HL-60/S4 treated with retinoic acid at 250 ng/mL for 4 days and 3 days (cell line): ENCODE results near the gene CYP2A6.
"Not testable (repeated sequence)": the region's sequence is repeated elsewhere in the genome, so short reads cannot be mapped to it uniquely, and the experiment has no call there.

Experiments used
- in situ Hi-C: fragments of 300-500 bp; cut with MboI; formaldehyde crosslinking; loops from 2 replicates; pipeline ENCODE4 v1.7.0; 2022; ENCODE audit warnings: low sequenced_read_pairs

Gene CYP2A6

GRCh38 chr19:40846722-40847121 is 3.5 kb downstream of the CYP2A6 start:
- in situ Hi-C loops, result not testable (repeated sequence)

- in situ Hi-C loops, result not testable (repeated sequence)
These were observed 6.6 kb downstream of the CYP2A6 start for GRCh38 chr19:40843653-40844052.

GRCh38 chr19:40842997-40843652 is 7.1 kb downstream of the CYP2A6 start:
- in situ Hi-C loops, result not testable (repeated sequence)

GRCh38 chr19:40842012-40842411 is 8.2 kb downstream of the CYP2A6 start:
- in situ Hi-C loops, result not testable (repeated sequence)

- in situ Hi-C loops, result not testable (repeated sequence)
These were observed 11.8 kb downstream of the CYP2A6 start for GRCh38 chr19:40838477-40838876.

GRCh38 chr19:40836754-40837429 is 13.4 kb downstream of the CYP2A6 start:
- in situ Hi-C loops, result no loop called here

- in situ Hi-C loops, result not testable (repeated sequence)
These were observed 16.3 kb downstream of the CYP2A6 start for GRCh38 chr19:40833728-40834533.

GRCh38 chr19:40832431-40832790 is 17.8 kb downstream of the CYP2A6 start:
- in situ Hi-C loops, result not testable (repeated sequence)

GRCh38 chr19:40831502-40832430 is 18.5 kb downstream of the CYP2A6 start:
- in situ Hi-C loops, result no loop called here

GRCh38 chr19:40830741-40831140 is 19.5 kb downstream of the CYP2A6 start:
- in situ Hi-C loops, result not testable (repeated sequence)

- in situ Hi-C loops, result no loop called here
These were observed 21.0 kb downstream of the CYP2A6 start for GRCh38 chr19:40829205-40829604.

GRCh38 chr19:40827386-40828247 is 22.6 kb downstream of the CYP2A6 start:
- in situ Hi-C loops, result no loop called here

- in situ Hi-C loops, result not testable (repeated sequence)
These were observed 23.4 kb downstream of the CYP2A6 start for GRCh38 chr19:40826699-40827385.

GRCh38 chr19:40826312-40826698 is 23.9 kb downstream of the CYP2A6 start:
- in situ Hi-C loops, result not testable (repeated sequence)

- in situ Hi-C loops, result not testable (repeated sequence)
These were observed 24.7 kb downstream of the CYP2A6 start for GRCh38 chr19:40825460-40826095.

- in situ Hi-C loops, result not testable (repeated sequence)
These were observed 25.3 kb downstream of the CYP2A6 start for GRCh38 chr19:40824916-40825315.

GRCh38 chr19:40822704-40823553 is 27.3 kb downstream of the CYP2A6 start:
- in situ Hi-C loops, result not testable (repeated sequence)

GRCh38 chr19:40822161-40822560 is 28.1 kb downstream of the CYP2A6 start:
- in situ Hi-C loops, result no loop called here
